GM18519 (cell line): ENCODE measurements around the gene INVS.
"Not testable (repeated sequence)": the region's sequence is repeated elsewhere in the genome, so short reads cannot be mapped to it uniquely, and the experiment has no call there.

ENCODE experiments used
- ATAC-seq: cut with Tn5 transposase; IDR thresholded peaks from one replicate; pipeline ENCODE4 v1.9.1; 2021; ENCODE audit warnings: mild to moderate bottlenecking, moderate library complexity; ENCODE audit not compliant: unreplicated experiment, low FRiP score

Gene INVS

DNA sequence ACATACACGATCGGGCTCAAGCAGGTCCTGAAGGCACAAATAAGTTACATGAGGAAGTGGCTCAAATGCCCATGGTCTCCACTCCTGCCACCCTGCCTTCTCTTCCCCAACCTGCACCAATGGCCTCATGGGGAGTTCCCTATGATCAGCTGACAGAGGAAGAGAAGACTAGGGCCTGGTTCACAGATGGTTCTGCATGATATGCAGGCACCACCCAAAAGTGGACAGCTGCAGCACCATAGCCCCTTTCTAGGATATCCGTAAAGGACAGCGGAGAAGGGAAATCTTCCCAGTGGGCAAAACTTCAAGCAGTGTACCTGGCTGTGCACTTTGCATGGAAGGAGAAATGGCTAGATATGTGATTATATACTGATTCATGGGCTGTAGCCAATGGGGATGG, 22.8 kb upstream of the INVS start:
- ATAC-seq, result not testable (repeated sequence)

DNA sequence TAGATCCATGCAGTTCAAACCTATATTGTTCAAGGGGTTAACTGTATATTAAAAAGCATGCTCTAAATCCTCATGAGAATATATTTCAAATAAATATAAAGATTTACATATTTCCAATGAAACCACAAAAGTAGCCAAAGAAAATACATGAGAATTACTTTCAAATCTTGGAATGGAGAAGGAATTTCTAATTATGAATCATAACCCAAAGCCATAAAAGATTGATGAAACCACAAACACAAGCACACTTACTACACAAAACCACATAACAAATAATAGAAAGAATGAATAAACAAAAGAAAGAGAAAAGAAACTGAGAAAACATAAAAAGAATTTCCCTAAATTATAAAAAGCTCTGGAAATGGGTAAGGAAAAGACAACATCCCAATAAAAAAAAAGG, 16.3 kb upstream of the INVS start:
- no peak for ATAC-seq

GRCh38 chr9:100083448-100084127, 15.5 kb upstream of the INVS start:
- ATAC-seq, result peak; percentile 37

GRCh38 chr9:100084128-100084453, 15.0 kb upstream of the INVS start:
- peak; percentile 27 for ATAC-seq

- peak; percentile 64 for ATAC-seq
Measured at GRCh38 chr9:100084734-100085133, 14.3 kb upstream of the INVS start.

DNA sequence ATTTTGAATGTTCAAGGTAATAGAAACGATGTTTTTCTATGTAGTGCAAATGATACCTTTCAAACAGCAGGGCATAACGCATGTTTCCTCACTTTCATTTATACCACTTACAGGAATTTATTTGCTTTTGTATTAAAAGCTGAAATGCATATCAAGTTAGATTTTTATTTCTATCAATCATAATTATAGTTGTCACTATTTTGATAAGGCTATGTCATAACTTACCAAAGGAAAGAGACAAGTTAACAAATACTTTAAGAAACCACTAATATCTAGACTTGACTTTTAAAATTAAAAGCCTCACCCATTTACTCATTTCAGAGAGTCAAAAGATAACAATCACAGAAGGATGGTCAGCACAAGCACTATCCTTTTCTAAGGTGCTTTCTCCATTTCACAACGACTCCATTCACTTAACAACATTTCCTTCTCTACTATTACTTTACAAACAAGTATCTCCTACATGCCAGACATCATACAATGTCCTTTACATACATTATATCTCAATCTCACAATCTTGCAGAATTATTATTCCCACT, 12.9 kb upstream of the INVS start:
- no peak for ATAC-seq

DNA sequence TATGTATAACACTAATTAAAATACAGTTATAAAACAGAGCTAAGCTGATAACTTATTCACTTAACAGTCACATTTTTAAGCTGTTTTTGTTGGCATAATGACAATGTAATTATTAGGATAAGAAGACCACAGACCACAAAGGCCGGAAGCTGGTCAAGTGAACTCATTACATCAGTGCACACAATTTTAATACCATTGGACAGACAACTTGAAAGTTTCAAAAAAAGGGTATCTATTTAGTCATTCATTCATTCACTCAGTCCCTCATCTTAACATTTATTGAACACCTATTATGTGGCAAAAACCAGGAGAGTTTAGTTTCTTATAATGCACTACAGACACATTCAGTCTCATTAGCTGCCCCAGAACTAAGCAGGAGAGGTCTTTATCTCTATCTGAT, 11.8 kb upstream of the INVS start:
- ATAC-seq, result no peak

GRCh38 chr9:100088202-100088601, 10.8 kb upstream of the INVS start:
- no peak for ATAC-seq

DNA sequence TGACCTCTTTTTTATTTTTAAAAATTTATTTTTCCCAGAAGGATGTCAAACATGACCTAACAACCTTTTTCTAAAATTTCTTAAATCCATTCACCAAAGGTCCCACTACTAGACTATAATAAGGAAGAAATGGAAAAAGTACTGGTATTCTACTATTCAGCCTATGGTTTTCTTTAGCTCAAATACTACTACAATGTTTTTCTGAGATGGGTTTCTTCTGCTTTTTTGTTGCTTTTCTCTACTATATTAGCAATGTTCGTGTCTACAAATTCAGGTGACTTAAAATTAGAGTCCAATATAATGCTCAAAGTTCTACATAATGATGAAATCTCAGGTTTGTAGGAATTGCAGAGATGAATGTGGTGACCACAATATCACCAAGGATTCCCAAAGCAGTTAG, 8.2 kb upstream of the INVS start:
- ATAC-seq, result no peak

GRCh38 chr9:100091650-100092049, 7.4 kb upstream of the INVS start:
- ATAC-seq, result no peak

- ATAC-seq, result no peak
Measured at GRCh38 chr9:100092066-100092465, 7.0 kb upstream of the INVS start.

- not testable (repeated sequence) for ATAC-seq
Measured at GRCh38 chr9:100094411-100094810, 4.6 kb upstream of the INVS start.

DNA sequence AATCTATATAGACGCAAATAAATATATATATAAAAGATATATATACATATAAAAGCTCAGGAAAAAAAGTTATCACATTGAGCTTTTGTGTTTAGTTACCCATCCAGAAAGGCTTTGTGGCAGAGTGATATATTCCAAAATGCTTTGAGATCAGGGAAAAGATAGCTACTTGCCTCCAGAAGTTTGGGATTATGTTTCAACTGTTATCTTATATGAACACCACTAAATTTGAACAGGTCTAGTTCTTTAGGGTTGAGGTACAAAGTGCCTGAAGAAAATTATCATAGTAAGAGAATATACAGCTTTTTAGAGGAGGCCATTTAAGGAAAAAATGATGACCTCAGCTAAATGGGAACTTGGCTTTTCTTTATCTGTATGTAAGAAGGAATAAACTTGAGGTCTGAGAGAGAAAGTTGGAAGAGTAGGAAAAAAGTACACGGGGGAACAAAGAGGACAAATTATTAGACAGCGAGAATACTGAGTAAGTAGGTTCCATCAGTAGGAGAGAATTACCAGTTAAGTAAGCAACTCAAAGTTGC, 2.6 kb upstream of the INVS start:
- no peak for ATAC-seq

DNA sequence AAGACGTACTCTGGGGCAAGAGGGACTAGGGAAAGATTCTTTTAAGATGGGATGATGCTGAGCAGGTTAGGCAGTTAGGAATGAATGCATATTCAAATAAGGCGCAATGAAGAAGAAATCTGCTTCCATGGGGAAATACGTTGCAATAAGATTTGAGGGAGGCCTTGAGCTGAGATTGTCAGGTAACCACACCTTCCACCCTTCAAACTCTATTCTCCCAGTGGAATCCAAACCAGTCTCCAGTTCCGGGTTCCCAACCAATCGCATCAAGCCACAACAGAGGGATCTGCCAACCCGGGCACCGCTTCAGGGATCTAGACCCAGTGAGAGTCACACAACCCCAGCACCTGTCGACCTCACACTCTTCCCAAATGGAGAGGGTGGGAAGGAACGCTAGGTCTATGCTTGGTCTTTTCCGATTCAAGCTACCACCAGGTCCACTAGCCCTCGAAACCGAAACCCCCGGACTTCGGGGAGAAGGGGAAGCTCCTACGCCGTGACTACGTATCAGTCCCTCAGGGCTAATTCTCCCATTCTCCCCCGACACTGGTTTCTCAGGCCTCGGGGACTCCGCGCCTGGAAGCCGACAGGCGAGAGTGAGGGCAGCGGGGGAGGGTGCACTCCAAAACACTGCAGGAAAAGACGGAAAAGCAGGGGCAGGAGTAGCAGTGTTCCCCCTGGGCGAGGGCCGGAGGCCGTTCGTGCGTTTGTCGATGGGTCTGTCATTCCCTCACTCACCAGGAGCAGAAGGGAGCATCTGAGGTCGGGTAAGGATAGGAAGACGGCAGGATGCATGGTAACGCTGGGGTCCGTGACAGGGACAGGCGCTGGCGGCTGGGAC, 777 bp upstream of the INVS start:
- ATAC-seq, result no peak

GRCh38 chr9:100099722-100100042, 639 bp downstream of the INVS start:
- no peak for ATAC-seq

GRCh38 chr9:100100146-100100667, 1.2 kb downstream of the INVS start:
- ATAC-seq, result no peak

DNA sequence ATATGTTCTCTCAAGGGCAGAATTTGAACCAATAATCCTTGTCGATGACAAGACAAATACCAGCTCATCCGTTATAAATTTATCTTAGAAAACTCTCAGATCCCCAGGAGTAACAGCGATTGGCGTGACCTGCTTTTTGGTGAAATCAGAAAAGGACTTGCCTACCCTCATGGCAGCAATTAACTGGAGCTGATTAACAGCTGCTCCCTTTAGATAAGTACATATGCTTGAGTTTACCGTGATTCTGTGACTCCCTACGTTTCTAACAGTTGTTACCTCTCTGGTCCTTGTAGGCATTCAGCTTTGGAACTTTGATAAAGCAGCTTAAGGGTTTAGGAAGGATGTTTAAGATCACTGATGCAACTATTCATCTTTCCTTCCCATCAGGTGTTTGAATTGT, 2.6 kb downstream of the INVS start:
- ATAC-seq, result no peak

DNA sequence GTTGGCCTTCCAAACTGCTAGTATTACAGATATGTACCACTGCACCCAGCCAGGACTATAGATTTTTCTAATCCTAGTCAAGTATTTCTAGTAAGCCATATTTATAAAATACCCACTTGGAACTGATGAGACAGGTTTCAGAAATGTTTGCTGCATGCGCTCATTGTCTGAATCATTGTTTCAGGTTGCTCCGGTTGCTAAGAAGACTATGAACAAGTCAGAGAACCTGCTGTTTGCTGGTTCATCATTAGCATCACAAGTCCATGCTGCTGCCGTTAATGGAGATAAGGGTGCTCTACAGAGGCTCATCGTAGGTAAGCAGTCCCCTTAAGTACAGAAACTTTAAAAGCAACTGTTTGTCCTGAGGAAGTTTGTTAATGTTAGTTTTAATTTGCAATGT, 5.3 kb downstream of the INVS start:
- no peak for ATAC-seq

DNA sequence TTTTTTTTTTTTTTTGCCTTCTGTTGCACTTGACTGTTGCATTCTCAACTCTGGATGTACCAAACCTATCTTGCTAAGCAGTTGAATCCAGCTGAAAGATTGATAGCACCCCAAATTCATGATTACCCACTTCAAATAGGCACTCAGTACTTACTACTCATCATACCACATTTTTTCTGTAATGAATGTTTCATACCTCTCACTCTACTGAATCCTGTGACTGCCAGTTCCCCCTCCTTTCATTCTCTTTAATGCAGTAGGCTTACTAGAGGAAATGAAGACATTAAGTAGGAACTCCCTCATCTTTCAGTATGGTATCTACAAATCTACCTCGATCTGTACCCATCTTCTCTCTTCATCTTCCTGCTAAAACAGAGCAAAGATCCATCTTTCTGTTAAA, 6.8 kb downstream of the INVS start:
- ATAC-seq, result no peak

- no peak for ATAC-seq
Measured at GRCh38 chr9:100106616-100107015, 7.6 kb downstream of the INVS start.

- ATAC-seq, result no peak
Measured at GRCh38 chr9:100108559-100108958, 9.5 kb downstream of the INVS start.

- ATAC-seq, result no peak
Measured at GRCh38 chr9:100111235-100111634, 12.2 kb downstream of the INVS start.
